Breast epithelium (tissue), 4 donors: ENCODE measurements around the gene SRRM2. TPM values are rescaled to one million over a fixed set of nuclear protein-coding genes. Genes with fewer than 3 reads are reported as not detected.

Experiments used
- DNase-seq, 2 donors: peaks; one replicate each; pipeline ENCODE4 v3.0.0-alpha.2; 2019; ENCODE audit warnings: low spot score in 2 of 2
- H3K27ac ChIP-seq, 2 donors: fragments of 200-600 bp; sonication (generic) in 1 of 2; one replicate each; pipeline ENCODE4 v1.5.1; 2016 to 2019; ENCODE audit warnings: mild to moderate bottlenecking in 1 of 2
- H3K27me3 ChIP-seq, 2 donors: fragments of 200-600 bp; sonication (generic) in 1 of 2; one replicate each; pipeline versions ENCODE4 v1.5.1 to v1.6.0; 2017 to 2019; ENCODE audit warnings: control low read depth in 1 of 2, mild to moderate bottlenecking in 1 of 2
- H3K36me3 ChIP-seq: fragments of 200-600 bp; one replicate; pipeline ENCODE4 v1.5.1; 2019
- H3K4me1 ChIP-seq, 2 donors: fragments of 200-600 bp; sonication (generic); one replicate each; pipeline ENCODE4 v1.5.1; 2016 to 2019; ENCODE audit warnings: control low read depth in 1 of 2
- H3K4me3 ChIP-seq, 3 donors: fragments of 200-600 bp; sonication (generic); 1 replicate in 2 of 3; 2 replicates in 1 of 3; pipeline ENCODE4 v1.5.1; 2016 to 2019; ENCODE audit warnings: mild to moderate bottlenecking in 3 of 3, moderate library complexity in 2 of 3
- H3K9me3 ChIP-seq, 2 donors: fragments of 200-600 bp; sonication (generic) in 1 of 2; one replicate each; pipeline ENCODE4 v1.5.1; 2016 to 2019; ENCODE audit warnings: control low read depth in 1 of 2
- CTCF ChIP-seq, 3 donors: fragments of 450-650 bp; IDR thresholded peaks; one replicate each; pipeline ENCODE4 v1.5.1; 2016 to 2017; ENCODE audit warnings: antibody characterized with exemption in 3 of 3, mild to moderate bottlenecking in 3 of 3, moderate library complexity in 3 of 3
- POLR2A ChIP-seq: fragments of 450-650 bp; IDR thresholded peaks from one replicate; pipeline ENCODE4 v1.6.1; 2016; ENCODE audit warnings: antibody characterized with exemption, mild to moderate bottlenecking, moderate library complexity
- POLR2AphosphoS5 ChIP-seq, 3 donors: sonication (generic); formaldehyde crosslinking; IDR thresholded peaks; one replicate each; pipeline ENCODE4 v1.6.1; 2017; ENCODE audit warnings: antibody characterized with exemption in 3 of 3
- intact Hi-C: fragments of 100-400 bp; cut with DNase I; formaldehyde crosslinking; loops from one replicate; pipeline ENCODE4 v1.15.1; 2023; ENCODE audit warnings: low total_unique reads
- total RNA-seq, 3 donors: library from RNA; depleted of rRNA; stranded (reverse); fragments of >200 nt; gene quantifications; one replicate each; pipeline ENCODE4 v1.1.0, GENCODE V29; 2016

Gene SRRM2
- total RNA-seq, 3 donors from 2014 or later = 229 to 416 (median 388) TPM

- H3K27me3 ChIP-seq = no peaks in the 10 kb centered on the region
- no peak overlapping the region for H3K27ac ChIP-seq
- no peaks in the 10 kb centered on the region for H3K9me3 ChIP-seq
- DNase-seq = no peak
- TF ChIP-seq POLR2A = no peak
- TF ChIP-seq CTCF (IDR thresholded peaks at IDR 0.05) = no peak
- no peak for TF ChIP-seq POLR2AphosphoS5 (IDR thresholded peaks at IDR 0.05)
- no peak overlapping the region for H3K4me3 ChIP-seq
- no peaks in the 10 kb centered on the region for H3K4me1 ChIP-seq
- intact Hi-C loops = no loop called here
- H3K36me3 ChIP-seq = no peaks in the 10 kb centered on the region
These were observed 15.2 kb upstream of the SRRM2 start for GRCh38 chr16:2737238-2737605.

GRCh38 chr16:2737895-2738418 lies 14.5 kb upstream of the SRRM2 start:
- Histone ChIP-seq H3K27ac (no peak overlapping the region), H3K4me3 (no peak overlapping the region), H3K36me3 (no peaks in the 10 kb centered on the region), H3K27me3 (no peaks in the 10 kb centered on the region), H3K9me3 (no peaks in the 10 kb centered on the region), H3K4me1 (no peaks in the 10 kb centered on the region)
- TF ChIP-seq POLR2A (no peak), CTCF (IDR thresholded peaks at IDR 0.05) (no peak), POLR2AphosphoS5 (IDR thresholded peaks at IDR 0.05) (no peak)
- intact Hi-C loops = no loop called here
- no peak for DNase-seq

- TF ChIP-seq POLR2AphosphoS5 (IDR thresholded peaks at IDR 0.05) = no peak
- no peak for TF ChIP-seq POLR2A
- TF ChIP-seq CTCF (IDR thresholded peaks at IDR 0.05) = no peak
- Histone ChIP-seq H3K36me3 (no peaks in the 10 kb centered on the region), H3K27me3 (no peaks in the 10 kb centered on the region), H3K9me3 (no peaks in the 10 kb centered on the region), H3K4me1 (no peaks in the 10 kb centered on the region), H3K27ac (no peak overlapping the region), H3K4me3 (no peak overlapping the region)
- intact Hi-C loops = no loop called here
- no peak for DNase-seq
These were observed 13.8 kb upstream of the SRRM2 start for GRCh38 chr16:2738615-2739014.

- Histone ChIP-seq H3K9me3 (no peaks in the 10 kb centered on the region), H3K4me1 (no peaks in the 10 kb centered on the region), H3K27me3 (no peaks in the 10 kb centered on the region), H3K4me3 (no peak overlapping the region), H3K36me3 (no peaks in the 10 kb centered on the region), H3K27ac (no peak overlapping the region)
- no peak for DNase-seq
- no peak for TF ChIP-seq POLR2A
- TF ChIP-seq CTCF (IDR thresholded peaks at IDR 0.05) = no peak
- no peak for TF ChIP-seq POLR2AphosphoS5 (IDR thresholded peaks at IDR 0.05)
- intact Hi-C loops = no loop called here
These were observed 12.6 kb upstream of the SRRM2 start for GRCh38 chr16:2739625-2740430.

- Histone ChIP-seq H3K4me3 (no peak overlapping the region), H3K36me3 (no peaks in the 10 kb centered on the region), H3K4me1 (no peaks in the 10 kb centered on the region), H3K27me3 (no peaks in the 10 kb centered on the region), H3K9me3 (no peaks in the 10 kb centered on the region), H3K27ac (no peak overlapping the region)
- intact Hi-C loops = no loop called here
- TF ChIP-seq POLR2AphosphoS5 (IDR thresholded peaks at IDR 0.05) (no peak), POLR2A (no peak), CTCF (IDR thresholded peaks at IDR 0.05) (no peak)
- no peak for DNase-seq
These were observed 12.0 kb upstream of the SRRM2 start for GRCh38 chr16:2740476-2740875.
